AG04449 (cell line): ENCODE data around the gene TPO.

Experiments
- CTCF ChIA-PET: fragments of 350-600 bp; formaldehyde crosslinking; extraction: SDS; loops from one replicate; lab custom pipeline; 2021; ENCODE audit warnings: antibody characterized with exemption; lab: Yijun Ruan, JAX
- POLR2A ChIA-PET: fragments of 400-600, 350-600 bp; formaldehyde crosslinking; extraction: SDS; loops from one replicate; lab custom pipeline; 2020; ENCODE audit warnings: antibody characterized with exemption, inconsistent platforms; lab: Yijun Ruan, JAX
- DNase-seq: peaks from one replicate; pipeline ENCODE4 v3.0.0-alpha.2; 2010; ENCODE audit warnings: low read depth, low spot score
- H3K4me3 ChIP-seq: 2 replicates; pipeline ENCODE4 v1.5.1; 2011; ENCODE audit warnings: low read depth, mild to moderate bottlenecking, control low read depth, low read length
- CTCF ChIP-seq: IDR thresholded peaks from one replicate; pipeline ENCODE4 v1.5.1; 2011; ENCODE audit warnings: mild to moderate bottlenecking, moderate library complexity, low read length, control low read depth, inconsistent platforms; ENCODE audit not compliant: insufficient read depth; ENCODE audit errors: missing control alignments

Gene TPO

GRCh38 chr2:1483551-1483950 is 70.3 kb downstream of the TPO start:
- CTCF ChIA-PET = no interaction called here
- H3K4me3 ChIP-seq = no peak overlapping the region
- no peak for TF ChIP-seq CTCF
- no peak for DNase-seq
- POLR2A ChIA-PET = no interaction called here

- ChIA-PET CTCF (no interaction called here), POLR2A (no interaction called here)
- TF ChIP-seq CTCF = no peak
- no peak overlapping the region for H3K4me3 ChIP-seq
- DNase-seq = no peak
Observed at GRCh38 chr2:1484131-1484884, 71.0 kb downstream of the TPO start.

GRCh38 chr2:1486670-1487069 is 73.4 kb downstream of the TPO start:
- H3K4me3 ChIP-seq = no peak overlapping the region
- no peak for DNase-seq
- CTCF ChIA-PET = no interaction called here
- TF ChIP-seq CTCF = no peak
- POLR2A ChIA-PET = no interaction called here

GRCh38 chr2:1487758-1488157 is 74.5 kb downstream of the TPO start:
- TF ChIP-seq CTCF = no peak
- ChIA-PET POLR2A (no interaction called here), CTCF (no interaction called here)
- no peak for DNase-seq
- H3K4me3 ChIP-seq = no peak overlapping the region

- no peak for DNase-seq
- no peak overlapping the region for H3K4me3 ChIP-seq
- ChIA-PET CTCF (no interaction called here), POLR2A (no interaction called here)
- no peak for TF ChIP-seq CTCF
Observed at GRCh38 chr2:1488181-1488671, 75.0 kb downstream of the TPO start.

- no peak for TF ChIP-seq CTCF
- DNase-seq = no peak
- POLR2A ChIA-PET = no interaction called here
- CTCF ChIA-PET = no interaction called here
- no peak overlapping the region for H3K4me3 ChIP-seq
Observed at GRCh38 chr2:1488851-1489250, 75.6 kb downstream of the TPO start.
